Hepatocyte (in vitro differentiated cells): ENCODE results near the gene ARIH2. TPM values are rescaled to one million over a fixed set of nuclear protein-coding genes. Genes with fewer than 3 reads are reported as not detected.

ENCODE experiments used
- DNase-seq: peaks from one replicate; pipeline ENCODE4 v3.0.0-alpha.2; 2016; ENCODE audit warnings: low spot score
- H2AFZ ChIP-seq: fragments of 200-600 bp; sonication (generic); 2 replicates; pipeline ENCODE4 v1.6.0; 2016; ENCODE audit warnings: antibody characterized with exemption, mild to moderate bottlenecking
- H3K27ac ChIP-seq: fragments of 200-600 bp; sonication (generic); 2 replicates; pipeline ENCODE4 v1.5.1; 2016; ENCODE audit warnings: mild to moderate bottlenecking
- H3K27me3 ChIP-seq: fragments of 200-600 bp; sonication (generic); 2 replicates; pipeline ENCODE4 v1.6.1; 2016
- H3K36me3 ChIP-seq: fragments of 200-600 bp; sonication (generic); replicated peaks from 2 replicates; pipeline ENCODE4 v1.5.1; 2016; ENCODE audit warnings: low read depth; ENCODE audit not compliant: insufficient read depth
- H3K4me1 ChIP-seq: fragments of 200-600 bp; sonication (generic); 2 replicates; pipeline ENCODE4 v1.5.1; 2016; ENCODE audit warnings: mild to moderate bottlenecking, moderate library complexity; ENCODE audit not compliant: insufficient read depth
- H3K4me2 ChIP-seq: fragments of 200-600 bp; sonication (generic); 2 replicates; pipeline ENCODE4 v1.6.0; 2016
- H3K4me3 ChIP-seq: fragments of 200-600 bp; sonication (generic); 2 replicates; pipeline ENCODE4 v1.5.1; 2016; ENCODE audit warnings: mild to moderate bottlenecking
- H3K79me2 ChIP-seq: fragments of 200-600 bp; sonication (generic); 2 replicates; pipeline ENCODE4 v1.6.0; 2017; ENCODE audit warnings: mild to moderate bottlenecking
- H3K9me2 ChIP-seq: fragments of 200-600 bp; sonication (generic); replicated peaks from 2 replicates; pipeline ENCODE4 v1.6.0; 2017; ENCODE audit warnings: mild to moderate bottlenecking; ENCODE audit not compliant: insufficient read depth
- H3K9me3 ChIP-seq: fragments of 200-600 bp; sonication (generic); 2 replicates; pipeline ENCODE4 v1.5.1; 2016; ENCODE audit warnings: low read depth, mild to moderate bottlenecking
- H4K20me1 ChIP-seq: fragments of 200-600 bp; sonication (generic); 2 replicates; pipeline ENCODE4 v1.6.0; 2016; ENCODE audit warnings: mild to moderate bottlenecking; ENCODE audit not compliant: insufficient read depth, poor library complexity, severe bottlenecking
- EZH2 ChIP-seq: fragments of 200-600 bp; sonication (generic); IDR thresholded peaks from 2 replicates; pipeline ENCODE4 v1.6.1; 2016; ENCODE audit warnings: antibody characterized with exemption, mild to moderate bottlenecking, borderline replicate concordance
- EZH2phosphoT487 ChIP-seq: fragments of 200-600 bp; sonication (generic); IDR thresholded peaks from one replicate; pipeline ENCODE4 v1.6.1; 2018; ENCODE audit warnings: antibody characterized with exemption, mild to moderate bottlenecking, low read depth, moderate library complexity; ENCODE audit not compliant: unreplicated experiment, severe bottlenecking
- WGBS: methylation state at CpG from one replicate; pipeline ENCODE4 v1.1.6; 2016; ENCODE audit warnings: low lambda C conversion rate; ENCODE audit errors: missing lambda C conversion rate; 5-methylcytosine and 5-hydroxymethylcytosine counted together
- polyA plus RNA-seq: library from polyadenylated mRNA; unstranded; fragments of >200 nt; fragmentation: Nextera tagmentation; extraction: Ambion mirVana; gene quantifications from 2 replicates; pipeline ENCODE4 v1.2.1, GENCODE V29; 2016
- total RNA-seq: library from RNA; depleted of rRNA; stranded (reverse); fragments of >200 nt; gene quantifications from 2 replicates; pipeline ENCODE4 v1.2.3, GENCODE V29; 2014
- TF ChIP-seq, protein P1 (sequence below): fragments of 200-600 bp; sonication (generic); IDR thresholded peaks from 2 replicates; pipeline ENCODE4 v1.5.1; 2016; ENCODE audit warnings: antibody characterized with exemption, mild to moderate bottlenecking; ENCODE audit not compliant: poor library complexity

ARIH2 gene
- total and polyA plus RNA-seq, 2 experiments from 2014 or later: 41.7 to 60.9 TPM

- peak overlapping the region; percentile 19 for H3K4me2 ChIP-seq
- H2AFZ ChIP-seq: no peak overlapping the region
- peaks cover 28% of the 10 kb centered on the region for H3K79me2 ChIP-seq
- H4K20me1 ChIP-seq: no peaks in the 10 kb centered on the region
- 83% methylated on average over 1 of the region's 1 CpG for WGBS
- DNase-seq: peak; percentile 49
- H3K4me3 ChIP-seq: no peak overlapping the region
- H3K27me3 ChIP-seq: no peaks in the 10 kb centered on the region
- peaks cover 11% of the 10 kb centered on the region for H3K4me1 ChIP-seq
- no peaks in the 10 kb centered on the region for H3K9me3 ChIP-seq
- TF ChIP-seq, protein P1, sequence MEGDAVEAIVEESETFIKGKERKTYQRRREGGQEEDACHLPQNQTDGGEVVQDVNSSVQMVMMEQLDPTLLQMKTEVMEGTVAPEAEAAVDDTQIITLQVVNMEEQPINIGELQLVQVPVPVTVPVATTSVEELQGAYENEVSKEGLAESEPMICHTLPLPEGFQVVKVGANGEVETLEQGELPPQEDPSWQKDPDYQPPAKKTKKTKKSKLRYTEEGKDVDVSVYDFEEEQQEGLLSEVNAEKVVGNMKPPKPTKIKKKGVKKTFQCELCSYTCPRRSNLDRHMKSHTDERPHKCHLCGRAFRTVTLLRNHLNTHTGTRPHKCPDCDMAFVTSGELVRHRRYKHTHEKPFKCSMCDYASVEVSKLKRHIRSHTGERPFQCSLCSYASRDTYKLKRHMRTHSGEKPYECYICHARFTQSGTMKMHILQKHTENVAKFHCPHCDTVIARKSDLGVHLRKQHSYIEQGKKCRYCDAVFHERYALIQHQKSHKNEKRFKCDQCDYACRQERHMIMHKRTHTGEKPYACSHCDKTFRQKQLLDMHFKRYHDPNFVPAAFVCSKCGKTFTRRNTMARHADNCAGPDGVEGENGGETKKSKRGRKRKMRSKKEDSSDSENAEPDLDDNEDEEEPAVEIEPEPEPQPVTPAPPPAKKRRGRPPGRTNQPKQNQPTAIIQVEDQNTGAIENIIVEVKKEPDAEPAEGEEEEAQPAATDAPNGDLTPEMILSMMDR: no peak
- no peak for TF ChIP-seq EZH2
- TF ChIP-seq EZH2phosphoT487: no peak
- H3K9me2 ChIP-seq: no peaks in the 10 kb centered on the region
- H3K27ac ChIP-seq: peak overlapping the region; percentile 37
- no peaks in the 10 kb centered on the region for H3K36me3 ChIP-seq
Measured at GRCh38 chr3:48915296-48915695, 3.3 kb upstream of the ARIH2 start.

GRCh38 chr3:48919215-48920138 lies 835 bp downstream of the ARIH2 start:
- H3K79me2 ChIP-seq: peaks cover 69% of the 10 kb centered on the region
- peak; percentile 61 for DNase-seq
- H2AFZ ChIP-seq: peak overlapping the region; percentile 70

DNA sequence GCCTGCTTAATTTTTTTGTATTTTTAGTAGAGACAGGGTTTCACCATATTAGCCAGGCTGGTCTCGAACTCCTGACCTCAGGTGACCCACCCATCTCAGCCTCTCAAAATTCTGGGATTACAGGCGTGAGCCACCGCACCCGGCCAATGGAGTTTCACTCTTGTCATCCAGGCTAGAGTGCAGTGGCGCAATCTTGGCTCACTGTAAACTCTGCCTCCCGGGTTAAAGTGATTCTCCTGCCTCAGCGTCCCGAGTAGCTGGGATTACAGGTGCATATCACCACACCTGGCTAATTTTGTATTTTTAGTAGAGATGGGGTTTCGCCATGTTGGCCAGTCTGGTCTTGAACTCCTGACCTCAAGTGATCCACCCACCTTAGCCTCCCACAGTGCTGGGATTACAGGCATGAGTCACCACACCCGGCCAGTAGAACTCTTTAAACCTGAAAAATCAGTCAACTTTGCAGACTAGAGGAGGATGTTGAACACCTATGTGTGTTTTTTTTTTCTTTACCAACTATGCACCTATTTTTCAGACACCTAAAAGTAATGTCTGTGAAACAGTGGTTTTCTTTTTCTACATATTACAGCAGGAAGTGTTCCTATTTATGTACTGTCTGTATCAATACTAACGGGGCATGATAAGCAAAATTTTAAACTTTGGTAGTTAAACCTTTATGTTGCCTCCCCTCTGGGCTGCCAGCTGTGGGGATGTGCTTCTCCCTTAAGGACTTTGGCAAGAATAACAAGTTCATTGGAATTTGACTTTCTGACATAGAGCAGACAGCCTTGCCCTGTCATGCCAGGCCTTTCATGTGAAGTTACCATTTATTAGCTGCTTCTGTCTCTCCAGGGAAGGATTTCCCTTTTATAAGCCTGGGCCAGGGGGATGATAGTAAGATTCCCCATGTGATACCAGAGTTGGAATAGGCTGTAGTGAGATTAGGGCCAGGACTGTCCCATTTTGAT lies 8.1 kb downstream of the ARIH2 start:
- 79% methylated on average over 11 of the region's 11 CpGs for WGBS

More at GRCh38 chr3:48919215-48920138, 835 bp downstream of the ARIH2 start:
- H3K4me1 ChIP-seq: peaks cover 11% of the 10 kb centered on the region
- TF ChIP-seq, protein P1: no peak
- no peak for TF ChIP-seq EZH2
- no peak for TF ChIP-seq EZH2phosphoT487
- no peaks in the 10 kb centered on the region for H3K27me3 ChIP-seq
- H3K36me3 ChIP-seq: no peaks in the 10 kb centered on the region
- peak overlapping the region; percentile 95 for H3K27ac ChIP-seq
- WGBS: 2% methylated on average over 44 of the region's 54 CpGs
- peaks cover 18% of the 10 kb centered on the region for H4K20me1 ChIP-seq
- no peaks in the 10 kb centered on the region for H3K9me2 ChIP-seq
- H3K9me3 ChIP-seq: no peaks in the 10 kb centered on the region
- peak overlapping the region; percentile 85 for H3K4me2 ChIP-seq
- H3K4me3 ChIP-seq: peak overlapping the region; percentile 61

More for the DNA sequence above, 8.1 kb downstream of the ARIH2 start:
- Histone ChIP-seq H3K9me2 (no peaks in the 10 kb centered on the region), H3K4me3 (no peak overlapping the region), H4K20me1 (peaks cover 52% of the 10 kb centered on the region), H3K27ac (peak overlapping the region; percentile 22), H3K4me2 (no peak overlapping the region), H2AFZ (no peak overlapping the region), H3K9me3 (no peaks in the 10 kb centered on the region), H3K27me3 (no peaks in the 10 kb centered on the region), H3K36me3 (no peaks in the 10 kb centered on the region), H3K79me2 (peaks cover 96% of the 10 kb centered on the region), H3K4me1 (peaks cover 12% of the 10 kb centered on the region)
- DNase-seq: peak; percentile 13
- TF ChIP-seq EZH2phosphoT487 (no peak), EZH2 (no peak)
- TF ChIP-seq, protein P1: no peak
